Kidney epithelial cell (primary cell): ENCODE data around the gene DYNLT1. TPM values are rescaled to one million over a fixed set of nuclear protein-coding genes. Genes with fewer than 3 reads are reported as not detected.
A peak's percentile ranks its signal among the peaks of the same experiment; 100 is the strongest.
"Not testable (repeated sequence)": the region's sequence is repeated elsewhere in the genome, so short reads cannot be mapped to it uniquely, and the experiment has no call there.

Experiments used
- DNase-seq: peaks from one replicate; pipeline ENCODE4 v3.0.0-alpha.2; 2010; ENCODE audit warnings: low read depth
- H3K27me3 ChIP-seq: 2 replicates; pipeline ENCODE4 v1.6.0; 2011; ENCODE audit warnings: low read length; ENCODE audit not compliant: control insufficient read depth, insufficient read depth
- H3K36me3 ChIP-seq: 2 replicates; pipeline ENCODE4 v1.5.1; 2011; ENCODE audit warnings: low read length; ENCODE audit not compliant: control insufficient read depth, insufficient read depth
- H3K4me3 ChIP-seq: 2 replicates; pipeline ENCODE4 v1.5.1; 2011; ENCODE audit warnings: low read depth, mild to moderate bottlenecking, control low read depth, low read length
- CTCF ChIP-seq: IDR thresholded peaks from 2 replicates; pipeline ENCODE4 v1.5.1; 2011; ENCODE audit warnings: mild to moderate bottlenecking, moderate library complexity, low read length, control low read depth, inconsistent platforms; ENCODE audit not compliant: insufficient read depth, poor library complexity, severe bottlenecking
- total RNA-seq: library from RNA; depleted of rRNA; stranded (reverse); fragments of >200 nt; gene quantifications from 2 replicates; pipeline ENCODE4 v1.2.3, GENCODE V29; 2015

The DYNLT1 gene
- total RNA-seq, 1 donor from 2014 or later, result 124 TPM

- no peak for DNase-seq
- TF ChIP-seq CTCF, result no peak
- Histone ChIP-seq H3K4me3 (no peak overlapping the region), H3K27me3 (no peaks in the 10 kb centered on the region), H3K36me3 (no peaks in the 10 kb centered on the region)
Measured at GRCh38 chr6:158661156-158661685, 16.7 kb upstream of the DYNLT1 start.

- TF ChIP-seq CTCF, result peak; percentile 61
- Histone ChIP-seq H3K27me3 (no peaks in the 10 kb centered on the region), H3K4me3 (no peak overlapping the region), H3K36me3 (no peaks in the 10 kb centered on the region)
- no peak for DNase-seq
Measured at GRCh38 chr6:158660333-158660754, 15.8 kb upstream of the DYNLT1 start.

- DNase-seq, H3K36me3 ChIP-seq, H3K27me3 ChIP-seq, H3K4me3 ChIP-seq: not testable (repeated sequence)
Measured at GRCh38 chr6:158656986-158657385, 12.4 kb upstream of the DYNLT1 start.

GRCh38 chr6:158655569-158656450 is 11.3 kb upstream of the DYNLT1 start:
- Histone ChIP-seq H3K4me3 (no peak overlapping the region), H3K36me3 (no peaks in the 10 kb centered on the region), H3K27me3 (no peaks in the 10 kb centered on the region)
- no peak for TF ChIP-seq CTCF
- DNase-seq, result no peak

GRCh38 chr6:158654960-158655489 is 10.5 kb upstream of the DYNLT1 start:
- TF ChIP-seq CTCF, result no peak
- Histone ChIP-seq H3K27me3 (no peaks in the 10 kb centered on the region), H3K36me3 (no peaks in the 10 kb centered on the region), H3K4me3 (no peak overlapping the region)
- no peak for DNase-seq

- Histone ChIP-seq H3K36me3 (no peaks in the 10 kb centered on the region), H3K27me3 (no peaks in the 10 kb centered on the region), H3K4me3 (no peak overlapping the region)
- TF ChIP-seq CTCF, result no peak
- DNase-seq, result no peak
Measured at GRCh38 chr6:158654498-158654897, 10.0 kb upstream of the DYNLT1 start.
